OCI-M1 (cell line): ENCODE results near the gene HS1BP3.

Experiments used
- DNase-seq: peaks from one replicate; lab custom pipeline; 2025; lab: John Stamatoyannopoulos, UW

Gene HS1BP3

GRCh38 chr2:20570249-20570648 lies 80.6 kb downstream of the HS1BP3 start:
- DNase-seq, result no peak

- DNase-seq, result no peak
Measured at GRCh38 chr2:20569464-20570223, 81.3 kb downstream of the HS1BP3 start.

- no peak for DNase-seq
Measured at GRCh38 chr2:20568501-20569463, 82.1 kb downstream of the HS1BP3 start.

- no peak for DNase-seq
Measured at GRCh38 chr2:20567926-20568179, 83.0 kb downstream of the HS1BP3 start.
